Neural progenitor cell (in vitro differentiated cells): ENCODE measurements around the gene DSTN.

Experiments
- EZH2 ChIP-seq: fragments of 200-600 bp; sonication (generic); IDR thresholded peaks from 2 replicates; pipeline ENCODE4 v1.6.1; 2017; ENCODE audit warnings: antibody characterized with exemption, mild to moderate bottlenecking, moderate library complexity
- EZH2phosphoT487 ChIP-seq: fragments of 200-600 bp; sonication (generic); IDR thresholded peaks from 2 replicates; pipeline ENCODE4 v1.6.1; 2017; ENCODE audit warnings: antibody characterized with exemption
- TF ChIP-seq, protein P1 (sequence below): fragments of 200-600 bp; sonication (generic); IDR thresholded peaks from 2 replicates; pipeline ENCODE4 v1.5.1; 2017; ENCODE audit warnings: antibody characterized with exemption, mild to moderate bottlenecking

DNA sequence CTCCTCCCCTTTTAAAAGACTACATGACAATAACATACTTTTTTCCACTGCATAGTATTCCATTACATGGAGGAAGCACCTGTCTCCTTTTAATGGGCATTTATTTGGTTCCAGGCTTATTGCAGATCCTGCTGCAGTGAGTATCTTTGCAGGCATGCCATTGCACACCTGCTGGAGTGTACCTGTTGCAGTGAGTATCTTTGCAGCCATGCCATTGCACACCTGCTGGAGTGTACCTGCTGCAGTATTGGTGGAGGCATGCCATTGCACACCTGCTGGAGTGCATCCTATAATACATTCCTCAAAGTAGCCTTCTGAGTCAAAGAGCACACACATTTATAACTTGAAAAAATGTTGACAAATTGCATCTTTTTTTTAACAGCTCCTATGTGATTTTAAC lies 40.3 kb upstream of the DSTN start:
- TF ChIP-seq, protein P1, sequence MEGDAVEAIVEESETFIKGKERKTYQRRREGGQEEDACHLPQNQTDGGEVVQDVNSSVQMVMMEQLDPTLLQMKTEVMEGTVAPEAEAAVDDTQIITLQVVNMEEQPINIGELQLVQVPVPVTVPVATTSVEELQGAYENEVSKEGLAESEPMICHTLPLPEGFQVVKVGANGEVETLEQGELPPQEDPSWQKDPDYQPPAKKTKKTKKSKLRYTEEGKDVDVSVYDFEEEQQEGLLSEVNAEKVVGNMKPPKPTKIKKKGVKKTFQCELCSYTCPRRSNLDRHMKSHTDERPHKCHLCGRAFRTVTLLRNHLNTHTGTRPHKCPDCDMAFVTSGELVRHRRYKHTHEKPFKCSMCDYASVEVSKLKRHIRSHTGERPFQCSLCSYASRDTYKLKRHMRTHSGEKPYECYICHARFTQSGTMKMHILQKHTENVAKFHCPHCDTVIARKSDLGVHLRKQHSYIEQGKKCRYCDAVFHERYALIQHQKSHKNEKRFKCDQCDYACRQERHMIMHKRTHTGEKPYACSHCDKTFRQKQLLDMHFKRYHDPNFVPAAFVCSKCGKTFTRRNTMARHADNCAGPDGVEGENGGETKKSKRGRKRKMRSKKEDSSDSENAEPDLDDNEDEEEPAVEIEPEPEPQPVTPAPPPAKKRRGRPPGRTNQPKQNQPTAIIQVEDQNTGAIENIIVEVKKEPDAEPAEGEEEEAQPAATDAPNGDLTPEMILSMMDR, result no peak
- TF ChIP-seq EZH2, result no peak
- no peak for TF ChIP-seq EZH2phosphoT487
